VCaP (cell line): Measurements from ENCODE around the gene XIRP1.
"Not testable (repeated sequence)": the region's sequence is repeated elsewhere in the genome, so short reads cannot be mapped to it uniquely, and the experiment has no call there.

Source experiments
- H3K27ac ChIP-seq: fragments of 450-650 bp; 2 replicates; pipeline ENCODE4 v1.5.1; 2017
- TF ChIP-seq, protein P1 (sequence below): fragments of 450-650 bp; conservative IDR thresholded peaks from 2 replicates; pipeline ENCODE4 v1.5.1; 2017; ENCODE audit warnings: mild to moderate bottlenecking, moderate library complexity

XIRP1 gene

DNA sequence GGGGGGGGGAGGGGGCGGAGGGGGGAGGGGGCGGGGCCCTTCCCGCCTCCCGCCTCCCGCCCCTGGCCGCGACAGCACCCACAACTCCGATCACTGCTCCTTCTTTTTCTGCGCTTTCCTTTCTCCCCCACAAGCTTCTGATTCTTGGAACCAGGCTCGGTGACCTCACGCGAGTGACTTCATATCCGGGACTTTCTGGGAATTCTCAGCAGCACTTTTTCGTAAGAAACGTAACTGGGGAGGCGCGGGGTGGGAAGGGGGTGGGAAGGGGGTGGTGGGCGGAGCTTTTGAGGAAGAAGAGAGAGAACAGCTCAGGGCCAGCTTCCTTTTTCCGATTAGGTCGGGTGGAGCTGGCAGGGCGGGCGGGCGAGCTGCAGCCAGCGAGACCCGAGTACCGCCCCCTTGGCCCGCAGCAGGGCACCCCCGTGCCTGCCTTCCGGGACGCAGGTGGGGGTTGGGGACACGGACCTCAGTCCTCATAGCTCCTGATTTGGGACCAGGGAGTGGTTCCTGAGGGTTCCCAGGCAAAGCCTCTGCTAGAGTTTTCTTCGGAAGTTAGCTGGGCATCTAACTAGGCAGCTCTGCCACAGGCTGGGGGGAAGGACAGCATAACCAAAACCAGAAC is 14.6 kb downstream of the XIRP1 start:
- TF ChIP-seq, protein P1, sequence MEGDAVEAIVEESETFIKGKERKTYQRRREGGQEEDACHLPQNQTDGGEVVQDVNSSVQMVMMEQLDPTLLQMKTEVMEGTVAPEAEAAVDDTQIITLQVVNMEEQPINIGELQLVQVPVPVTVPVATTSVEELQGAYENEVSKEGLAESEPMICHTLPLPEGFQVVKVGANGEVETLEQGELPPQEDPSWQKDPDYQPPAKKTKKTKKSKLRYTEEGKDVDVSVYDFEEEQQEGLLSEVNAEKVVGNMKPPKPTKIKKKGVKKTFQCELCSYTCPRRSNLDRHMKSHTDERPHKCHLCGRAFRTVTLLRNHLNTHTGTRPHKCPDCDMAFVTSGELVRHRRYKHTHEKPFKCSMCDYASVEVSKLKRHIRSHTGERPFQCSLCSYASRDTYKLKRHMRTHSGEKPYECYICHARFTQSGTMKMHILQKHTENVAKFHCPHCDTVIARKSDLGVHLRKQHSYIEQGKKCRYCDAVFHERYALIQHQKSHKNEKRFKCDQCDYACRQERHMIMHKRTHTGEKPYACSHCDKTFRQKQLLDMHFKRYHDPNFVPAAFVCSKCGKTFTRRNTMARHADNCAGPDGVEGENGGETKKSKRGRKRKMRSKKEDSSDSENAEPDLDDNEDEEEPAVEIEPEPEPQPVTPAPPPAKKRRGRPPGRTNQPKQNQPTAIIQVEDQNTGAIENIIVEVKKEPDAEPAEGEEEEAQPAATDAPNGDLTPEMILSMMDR = no peak
- peak overlapping the region; percentile 83 for H3K27ac ChIP-seq

DNA sequence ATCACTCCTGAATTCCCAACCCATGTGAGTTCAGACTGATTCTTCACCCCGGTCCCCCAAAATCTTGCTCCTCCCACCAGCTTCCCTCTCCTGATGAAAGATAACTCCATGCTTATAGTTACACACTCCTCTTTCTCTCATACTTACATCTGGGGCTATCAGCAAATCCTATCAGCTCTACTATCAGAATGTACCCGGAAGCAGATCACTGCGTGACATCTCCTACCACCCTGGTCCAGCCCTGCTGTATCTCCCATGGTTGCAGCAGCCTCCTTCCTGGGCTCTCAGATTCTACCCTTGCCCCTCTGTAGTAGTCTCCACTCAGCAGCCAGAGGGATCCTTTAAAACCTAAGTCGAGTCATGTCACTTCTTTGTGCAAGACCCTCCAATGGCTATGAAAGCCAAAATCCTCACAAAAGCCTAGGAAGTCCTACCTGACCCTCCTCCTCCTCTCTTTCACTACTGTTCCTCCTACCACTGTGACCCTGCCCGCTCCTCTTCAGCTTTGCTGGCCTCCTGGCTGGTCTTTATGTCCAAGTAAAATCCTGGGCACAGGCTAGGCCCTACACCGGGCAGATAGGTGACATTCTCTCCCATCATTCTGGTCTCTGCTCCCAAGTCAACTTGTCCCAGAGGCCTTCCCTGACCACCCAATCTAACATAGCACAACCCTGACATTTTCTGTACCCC is 16.2 kb downstream of the XIRP1 start:
- TF ChIP-seq, protein P1 = no peak
- H3K27ac ChIP-seq = peak overlapping the region; percentile 83

- H3K27ac ChIP-seq = no peak overlapping the region
- TF ChIP-seq, protein P1 = no peak
Measured at GRCh38 chr3:39173318-39174125, 18.9 kb downstream of the XIRP1 start.

DNA sequence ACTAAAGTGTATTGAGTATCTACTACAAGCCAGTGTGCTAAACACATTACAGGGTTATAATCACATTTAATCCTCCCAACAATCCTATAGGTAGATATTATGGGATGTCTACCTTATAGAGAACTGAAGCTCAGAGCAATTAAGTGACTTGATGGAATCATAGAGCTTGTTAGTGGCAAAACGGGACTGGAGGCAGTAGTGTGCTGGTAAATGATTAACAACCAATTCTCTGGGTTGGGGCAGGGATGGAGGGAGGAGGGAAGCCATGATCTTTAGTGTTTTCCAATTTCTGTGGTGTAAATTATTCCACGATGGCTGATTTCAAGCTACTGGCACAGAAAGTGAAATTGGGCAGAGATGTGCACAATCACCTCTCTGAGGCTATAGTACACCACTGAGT is 20.5 kb downstream of the XIRP1 start:
- no peak overlapping the region for H3K27ac ChIP-seq
- TF ChIP-seq, protein P1 = no peak

GRCh38 chr3:39170877-39171276 is 21.5 kb downstream of the XIRP1 start:
- not testable (repeated sequence) for H3K27ac ChIP-seq

GRCh38 chr3:39170461-39170860 is 21.9 kb downstream of the XIRP1 start:
- TF ChIP-seq, protein P1 = no peak
- H3K27ac ChIP-seq = no peak overlapping the region

GRCh38 chr3:39169712-39170111 is 22.7 kb downstream of the XIRP1 start:
- no peak overlapping the region for H3K27ac ChIP-seq
- TF ChIP-seq, protein P1 = no peak
